K562 (cell line): ENCODE measurements around the gene TMC8. TPM values are rescaled to one million over a fixed set of nuclear protein-coding genes. Genes with fewer than 3 reads are reported as not detected.

Experiments used
- BHLHE40 ChIP-seq: IDR thresholded peaks from 2 replicates; pipeline ENCODE4 v1.6.1; 2011; ENCODE audit warnings: low read length, improper control_type of control experiment
- CREM ChIP-seq: IDR thresholded peaks from 2 replicates; pipeline ENCODE4 v1.6.1; 2014; ENCODE audit warnings: antibody characterized with exemption, low read depth
- FOXA3 ChIP-seq, 2 experiments: fragments of 450-650 bp in 1 of 2; sonication (generic) in 1 of 2; formaldehyde crosslinking; IDR thresholded peaks in 1 of 2; conservative IDR thresholded peaks in 1 of 2; 2 replicates each; pipeline versions ENCODE4 v1.4.0 to v1.8.0; 2020 to 2022; ENCODE audit warnings: mild to moderate bottlenecking in 2 of 2, missing genetic modification reagents in 1 of 2
- HDAC3 ChIP-seq: fragments of 450-650 bp; IDR thresholded peaks from 2 replicates; pipeline ENCODE4 v1.6.1; 2018; ENCODE audit warnings: borderline replicate concordance, mild to moderate bottlenecking, moderate library complexity; ENCODE audit not compliant: partially characterized antibody
- KAT2B ChIP-seq: IDR thresholded peaks from one replicate; pipeline ENCODE4 v1.6.1; 2012; ENCODE audit warnings: low read depth, mild to moderate bottlenecking, control low read depth, inconsistent platforms, low read length, moderate library complexity
- KAT8 ChIP-seq: fragments of 450-650 bp; IDR thresholded peaks from 2 replicates; pipeline ENCODE4 v1.6.1; 2016; ENCODE audit warnings: low read depth, mild to moderate bottlenecking
- SNIP1 ChIP-seq: fragments of 450-650 bp; IDR thresholded peaks from 2 replicates; pipeline ENCODE4 v1.7.1; 2017; ENCODE audit warnings: low read depth, mild to moderate bottlenecking
- STAT6 ChIP-seq: sonication (generic); formaldehyde crosslinking; IDR thresholded peaks from 2 replicates; pipeline ENCODE4 v1.8.1; 2023; ENCODE audit warnings: mild to moderate bottlenecking, missing genetic modification reagents
- TSHZ1 ChIP-seq: fragments of 250-450 bp; sonication (Bioruptor Pico); IDR thresholded peaks from 2 replicates; pipeline ENCODE4 v1.4.0; 2020; ENCODE audit warnings: mild to moderate bottlenecking, moderate library complexity
- YY1 ChIP-seq, 3 experiments: IDR thresholded peaks; 2 replicates each; pipeline ENCODE4 v1.6.1; 2011; ENCODE audit warnings: low read length in 2 of 3, mild to moderate bottlenecking in 2 of 3, moderate library complexity in 2 of 3, borderline replicate concordance in 1 of 3, control low read depth in 1 of 3, low read depth in 1 of 3; ENCODE audit not compliant: insufficient read depth in 3 of 3, insufficient replicate concordance in 2 of 3, control insufficient read depth in 1 of 3, insufficient read length in 1 of 3; ENCODE audit errors: extremely low read depth in 1 of 3
- ZBTB17 ChIP-seq: fragments of 450-650 bp; formaldehyde crosslinking; IDR thresholded peaks from 2 replicates; pipeline ENCODE4 v1.4.0; 2020; ENCODE audit warnings: mild to moderate bottlenecking
- ZSCAN32 ChIP-seq: fragments of 450-650 bp; formaldehyde crosslinking; IDR thresholded peaks from 2 replicates; pipeline ENCODE4 v1.4.0; 2020; ENCODE audit warnings: mild to moderate bottlenecking, moderate library complexity
- polyA plus RNA-seq, 8 experiments: library from polyadenylated mRNA; depleted of rRNA in 4 of 8; stranded (reverse) in 5 of 8; unstranded in 3 of 8; fragments of >200 nt; fragmentation: Nextera tagmentation in 2 of 8; fragmentation: Illumina TruSeq in 1 of 8; extraction: Ambion mirVana in 2 of 8; extraction: Trizol in 1 of 8; gene quantifications; 2 replicates each; pipeline versions ENCODE4 v1.2.1 to v1.2.3, GENCODE V29; 2011 to 2014; ENCODE audit warnings: inconsistent platforms in 1 of 8, missing spikeins in 1 of 8
- total RNA-seq, 7 experiments: library from RNA; depleted of rRNA in 6 of 7; stranded (reverse); fragments of >200 nt in 6 of 7; fragmentation: Illumina TruSeq in 2 of 7; extraction: Trizol in 2 of 7; gene quantifications; 2 replicates each; pipeline versions ENCODE4 v1.2.1 to v1.2.3, GENCODE V29; 2011 to 2021; ENCODE audit warnings: low replicate concordance in 1 of 7
- TF ChIP-seq, protein P1 (sequence below): fragments of 250-450 bp; sonication (Bioruptor Pico); IDR thresholded peaks from 2 replicates; pipeline ENCODE4 v1.5.1; 2021; ENCODE audit warnings: mild to moderate bottlenecking
- TF ChIP-seq, protein P2 (sequence below): sonication (generic); formaldehyde crosslinking; IDR thresholded peaks from 2 replicates; pipeline ENCODE4 v1.8.1; 2022; ENCODE audit warnings: missing genetic modification reagents

TMC8 gene
- total and polyA plus RNA-seq, 9 of the 15 experiments (the other 6 are each of a cell fraction or from before 2014, with no cell fraction given) = 0.13 to 10.9 (median 2.8) TPM

DNA sequence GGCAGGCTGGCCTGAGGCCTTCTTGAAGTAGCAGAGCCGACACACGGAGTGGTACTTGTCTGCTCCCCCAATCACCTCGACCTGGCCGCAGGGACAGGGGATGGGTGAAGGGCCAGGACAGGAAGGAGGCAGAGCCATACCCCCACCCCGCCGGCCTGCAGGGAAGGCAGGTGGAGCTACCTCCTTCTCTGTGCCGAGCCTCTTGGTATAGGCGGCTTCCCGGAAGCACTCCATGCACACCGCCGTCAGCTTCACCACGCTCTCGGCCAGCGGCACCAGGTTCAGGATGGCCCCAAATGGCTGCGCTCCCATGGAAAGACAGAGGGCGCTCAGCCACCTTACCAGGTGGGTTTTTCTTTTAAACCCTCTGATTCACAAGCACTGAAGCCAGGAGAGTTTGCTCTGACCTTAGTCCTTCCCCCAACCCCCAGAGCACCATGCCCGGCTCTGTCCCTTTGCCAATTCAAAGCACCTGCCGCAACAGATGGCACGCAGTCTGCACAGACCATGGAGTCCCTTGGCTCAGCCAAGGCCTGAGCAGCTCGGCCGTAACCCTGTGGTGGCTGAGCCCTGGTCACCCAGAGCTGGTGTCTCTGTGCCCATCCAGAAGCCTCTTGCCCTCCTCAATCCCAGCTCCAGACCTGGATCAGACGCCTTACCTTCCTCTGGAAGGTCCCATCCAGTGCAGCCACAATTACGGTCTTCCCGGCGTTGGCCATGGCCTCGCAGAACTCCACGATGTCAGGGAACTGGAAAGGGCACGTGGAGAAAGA is 44.5 kb downstream of the TMC8 start (continued):
- TF ChIP-seq TSHZ1 (CRISPR knock-in tag) (no peak), KAT8 (no peak), BHLHE40 (no peak), ZSCAN32 (CRISPR knock-in tag) (no peak), HDAC3 (no peak), SNIP1 (no peak), YY1 (IDR thresholded peaks at IDR 0.05; ENCODE audit: borderline replicate concordance in 1 of 3, control insufficient read depth in 1 of 3, extremely low read depth in 1 of 3, insufficient read depth in 3 of 3, insufficient read length in 1 of 3, insufficient replicate concordance in 2 of 3, low read depth in 1 of 3, low read length in 2 of 3) (no peak), ZBTB17 (CRISPR knock-in tag) (no peak), STAT6 (CRISPR knock-in tag) (no peak), CREM (no peak), FOXA3 (CRISPR knock-in tag; conservative IDR thresholded peaks at IDR 0.05 in 1 of 2, IDR thresholded peaks at IDR 0.05 in 1 of 2) (no peak), KAT2B (no peak)
- TF ChIP-seq, protein P1, sequence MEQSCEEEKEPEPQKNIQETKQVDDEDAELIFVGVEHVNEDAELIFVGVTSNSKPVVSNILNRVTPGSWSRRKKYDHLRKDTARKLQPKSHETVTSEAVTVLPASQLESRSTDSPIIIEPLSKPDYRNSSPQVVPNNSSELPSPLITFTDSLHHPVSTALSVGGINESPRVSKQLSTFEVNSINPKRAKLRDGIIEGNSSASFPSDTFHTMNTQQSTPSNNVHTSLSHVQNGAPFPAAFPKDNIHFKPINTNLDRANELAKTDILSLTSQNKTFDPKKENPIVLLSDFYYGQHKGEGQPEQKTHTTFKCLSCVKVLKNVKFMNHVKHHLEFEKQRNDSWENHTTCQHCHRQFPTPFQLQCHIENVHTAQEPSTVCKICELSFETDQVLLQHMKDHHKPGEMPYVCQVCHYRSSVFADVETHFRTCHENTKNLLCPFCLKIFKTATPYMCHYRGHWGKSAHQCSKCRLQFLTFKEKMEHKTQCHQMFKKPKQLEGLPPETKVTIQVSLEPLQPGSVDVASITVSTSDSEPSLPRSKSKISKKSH = no peak
- TF ChIP-seq, protein P2, sequence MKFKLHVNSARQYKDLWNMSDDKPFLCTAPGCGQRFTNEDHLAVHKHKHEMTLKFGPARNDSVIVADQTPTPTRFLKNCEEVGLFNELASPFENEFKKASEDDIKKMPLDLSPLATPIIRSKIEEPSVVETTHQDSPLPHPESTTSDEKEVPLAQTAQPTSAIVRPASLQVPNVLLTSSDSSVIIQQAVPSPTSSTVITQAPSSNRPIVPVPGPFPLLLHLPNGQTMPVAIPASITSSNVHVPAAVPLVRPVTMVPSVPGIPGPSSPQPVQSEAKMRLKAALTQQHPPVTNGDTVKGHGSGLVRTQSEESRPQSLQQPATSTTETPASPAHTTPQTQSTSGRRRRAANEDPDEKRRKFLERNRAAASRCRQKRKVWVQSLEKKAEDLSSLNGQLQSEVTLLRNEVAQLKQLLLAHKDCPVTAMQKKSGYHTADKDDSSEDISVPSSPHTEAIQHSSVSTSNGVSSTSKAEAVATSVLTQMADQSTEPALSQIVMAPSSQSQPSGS (CRISPR knock-in tag) = no peak
